Trophoblast cell (in vitro differentiated cells and primary cell): Measurements from ENCODE around the gene FBXL17.

Experiments
- DNase-seq, 2 donors: peaks; one replicate each; pipeline ENCODE4 v3.0.0-alpha.2; 2016
- H2AFZ ChIP-seq: 2 replicates; pipeline ENCODE4 v1.6.1; 2013; ENCODE audit warnings: low read length, moderate library complexity, mild to moderate bottlenecking; ENCODE audit not compliant: insufficient read depth, poor library complexity
- H2AK5ac ChIP-seq: 2 replicates; pipeline ENCODE4 v1.6.1; 2013; ENCODE audit warnings: mild to moderate bottlenecking, low read length
- H2BK120ac ChIP-seq: 2 replicates; pipeline ENCODE4 v1.6.1; 2013; ENCODE audit warnings: low read length, mild to moderate bottlenecking, moderate library complexity; ENCODE audit not compliant: insufficient read depth, poor library complexity
- H2BK12ac ChIP-seq: 2 replicates; pipeline ENCODE4 v1.6.1; 2013; ENCODE audit warnings: mild to moderate bottlenecking, low read length, moderate library complexity
- H2BK5ac ChIP-seq: 2 replicates; pipeline ENCODE4 v1.6.1; 2013; ENCODE audit warnings: low read length, low read depth, moderate library complexity, mild to moderate bottlenecking; ENCODE audit not compliant: poor library complexity
- H3K14ac ChIP-seq: 2 replicates; pipeline ENCODE4 v1.6.1; 2013; ENCODE audit warnings: mild to moderate bottlenecking, low read length
- H3K18ac ChIP-seq: 2 replicates; pipeline ENCODE4 v1.6.1; 2013; ENCODE audit warnings: mild to moderate bottlenecking, low read length
- H3K23ac ChIP-seq: 2 replicates; pipeline ENCODE4 v1.6.1; 2013; ENCODE audit warnings: low read length
- H3K27ac ChIP-seq: 2 replicates; pipeline ENCODE4 v1.5.1; 2013; ENCODE audit warnings: low read depth, mild to moderate bottlenecking, inconsistent platforms, low read length, moderate library complexity
- H3K27me3 ChIP-seq: 2 replicates; pipeline ENCODE4 v1.6.1; 2013; ENCODE audit warnings: inconsistent platforms, mild to moderate bottlenecking, low read length, moderate library complexity; ENCODE audit not compliant: insufficient read depth
- H3K36me3 ChIP-seq, 2 experiments: 1 replicate in 1 of 2; 2 replicates in 1 of 2; pipeline ENCODE4 v1.6.1; 2013; ENCODE audit warnings: low read length in 2 of 2, mild to moderate bottlenecking in 2 of 2, moderate library complexity in 1 of 2; ENCODE audit not compliant: insufficient read depth in 2 of 2, control insufficient read depth in 1 of 2
- H3K4ac ChIP-seq: 2 replicates; pipeline ENCODE4 v1.6.1; 2013; ENCODE audit warnings: low read depth, mild to moderate bottlenecking, low read length, moderate library complexity
- H3K4me1 ChIP-seq, 2 experiments: 1 replicate in 1 of 2; 2 replicates in 1 of 2; pipeline ENCODE4 v1.6.1; 2013; ENCODE audit warnings: low read length in 2 of 2, mild to moderate bottlenecking in 2 of 2, moderate library complexity in 1 of 2; ENCODE audit not compliant: insufficient read depth in 2 of 2, control insufficient read depth in 1 of 2
- H3K4me2 ChIP-seq: 2 replicates; pipeline ENCODE4 v1.6.1; 2013; ENCODE audit warnings: inconsistent platforms, mild to moderate bottlenecking, low read length, moderate library complexity
- H3K4me3 ChIP-seq: 2 replicates; pipeline ENCODE4 v1.5.1; 2013; ENCODE audit warnings: mild to moderate bottlenecking, low read depth, low read length, inconsistent platforms
- H3K79me1 ChIP-seq: one replicate; pipeline ENCODE4 v1.6.1; 2013; ENCODE audit warnings: low read length
- H3K79me2 ChIP-seq: 2 replicates; pipeline ENCODE4 v1.6.1; 2013; ENCODE audit warnings: low read length, mild to moderate bottlenecking; ENCODE audit not compliant: control insufficient read depth, insufficient read depth, poor library complexity
- H3K9ac ChIP-seq: 2 replicates; pipeline ENCODE4 v1.6.1; 2013; ENCODE audit warnings: mild to moderate bottlenecking, low read length
- H3K9me3 ChIP-seq: 2 replicates; pipeline ENCODE4 v1.6.1; 2013; ENCODE audit warnings: low read depth, mild to moderate bottlenecking, control low read depth, inconsistent platforms, low read length; ENCODE audit not compliant: insufficient read depth
- H4K12ac ChIP-seq: 2 replicates; pipeline ENCODE4 v1.6.1; 2013; ENCODE audit warnings: low read depth, mild to moderate bottlenecking, low read length, moderate library complexity
- H4K8ac ChIP-seq: 2 replicates; pipeline ENCODE4 v1.6.1; 2013; ENCODE audit warnings: low read depth, mild to moderate bottlenecking, low read length, moderate library complexity
- H4K91ac ChIP-seq: one replicate; pipeline ENCODE4 v1.6.1; 2013; ENCODE audit warnings: low read depth, mild to moderate bottlenecking, low read length, moderate library complexity
- WGBS: extraction: QIAGEN DNeasy Blood & Tissue Kit; methylation state at CpG from one replicate; pipeline ENCODE4 v1.1.7; 2013; ENCODE audit warnings: missing lambda C conversion rate; ENCODE audit not compliant: insufficient read length, insufficient coverage; ENCODE audit errors: extremely low coverage; 5-methylcytosine and 5-hydroxymethylcytosine counted together

FBXL17 gene

GRCh38 chr5:107821288-107821687 is 560.6 kb downstream of the FBXL17 start:
- Histone ChIP-seq H2AK5ac (no peak overlapping the region), H3K18ac (no peak overlapping the region), H4K91ac (no peak overlapping the region), H3K79me2 (no peaks in the 10 kb centered on the region), H2BK120ac (no peak overlapping the region), H3K4ac (no peak overlapping the region), H3K4me1 (no peaks in the 10 kb centered on the region), H4K8ac (no peak overlapping the region), H3K36me3 (no peaks in the 10 kb centered on the region), H3K14ac (no peak overlapping the region), H3K9me3 (peaks cover 2% of the 10 kb centered on the region), H3K9ac (no peak overlapping the region), H3K23ac (no peak overlapping the region), H3K27me3 (no peaks in the 10 kb centered on the region), H3K79me1 (no peaks in the 10 kb centered on the region), H3K4me3 (no peak overlapping the region), H4K12ac (no peak overlapping the region), H2BK5ac (no peak overlapping the region), H2BK12ac (no peak overlapping the region), H3K27ac (no peak overlapping the region), H2AFZ (no peak overlapping the region), H3K4me2 (no peak overlapping the region)
- no CpG with 5 or more reads among the region's 3 CpGs for WGBS
- DNase-seq: no peak

GRCh38 chr5:107820429-107820828 is 561.5 kb downstream of the FBXL17 start:
- Histone ChIP-seq H3K4me2 (no peak overlapping the region), H3K14ac (no peak overlapping the region), H3K27me3 (no peaks in the 10 kb centered on the region), H3K4ac (no peak overlapping the region), H3K23ac (no peak overlapping the region), H2BK120ac (no peak overlapping the region), H2BK5ac (no peak overlapping the region), H2AFZ (no peak overlapping the region), H2BK12ac (no peak overlapping the region), H3K18ac (no peak overlapping the region), H3K79me1 (no peaks in the 10 kb centered on the region), H3K27ac (no peak overlapping the region), H3K9ac (no peak overlapping the region), H4K8ac (no peak overlapping the region), H3K36me3 (no peaks in the 10 kb centered on the region), H4K12ac (no peak overlapping the region), H3K4me1 (no peaks in the 10 kb centered on the region), H3K9me3 (peaks cover 2% of the 10 kb centered on the region), H3K4me3 (no peak overlapping the region), H3K79me2 (no peaks in the 10 kb centered on the region), H2AK5ac (no peak overlapping the region), H4K91ac (no peak overlapping the region)
- no peak for DNase-seq
- no CpG with 5 or more reads among the region's 4 CpGs for WGBS

- H3K14ac ChIP-seq: no peak overlapping the region
- no peak overlapping the region for H2BK120ac ChIP-seq
- no peak overlapping the region for H3K18ac ChIP-seq
- no peak overlapping the region for H2AK5ac ChIP-seq
- H4K8ac ChIP-seq: no peak overlapping the region
- no peaks in the 10 kb centered on the region for H3K27me3 ChIP-seq
- no peak overlapping the region for H4K91ac ChIP-seq
- no peak overlapping the region for H3K23ac ChIP-seq
- no peak overlapping the region for H2BK5ac ChIP-seq
- no peak overlapping the region for H4K12ac ChIP-seq
- no peak overlapping the region for H3K4me3 ChIP-seq
- no peak overlapping the region for H2BK12ac ChIP-seq
- H3K4me1 ChIP-seq: no peaks in the 10 kb centered on the region
- no peak overlapping the region for H2AFZ ChIP-seq
- no peak overlapping the region for H3K4ac ChIP-seq
- H3K36me3 ChIP-seq: no peaks in the 10 kb centered on the region
- peaks cover 2% of the 10 kb centered on the region for H3K9me3 ChIP-seq
- H3K4me2 ChIP-seq: no peak overlapping the region
- H3K79me1 ChIP-seq: no peaks in the 10 kb centered on the region
- H3K9ac ChIP-seq: no peak overlapping the region
- WGBS: 100% methylated on average over 1 of the region's 2 CpGs
- H3K27ac ChIP-seq: no peak overlapping the region
- no peaks in the 10 kb centered on the region for H3K79me2 ChIP-seq
- no peak for DNase-seq
Measured at GRCh38 chr5:107817951-107818350, 563.9 kb downstream of the FBXL17 start.

- Histone ChIP-seq H3K9me3 (peaks cover 2% of the 10 kb centered on the region), H2BK120ac (no peak overlapping the region), H3K79me1 (no peaks in the 10 kb centered on the region), H3K36me3 (no peaks in the 10 kb centered on the region), H3K4ac (no peak overlapping the region), H3K4me3 (no peak overlapping the region), H2BK12ac (no peak overlapping the region), H3K18ac (no peak overlapping the region), H3K9ac (no peak overlapping the region), H2AFZ (no peak overlapping the region), H2BK5ac (no peak overlapping the region), H3K79me2 (no peaks in the 10 kb centered on the region), H4K8ac (no peak overlapping the region), H3K4me1 (no peaks in the 10 kb centered on the region), H4K91ac (no peak overlapping the region), H3K14ac (no peak overlapping the region), H2AK5ac (no peak overlapping the region), H3K23ac (no peak overlapping the region), H3K27ac (no peak overlapping the region), H3K27me3 (no peaks in the 10 kb centered on the region), H3K4me2 (no peak overlapping the region), H4K12ac (no peak overlapping the region)
- no CpG with 5 or more reads among the region's 3 CpGs for WGBS
- DNase-seq: no peak
Measured at GRCh38 chr5:107817436-107817835, 564.5 kb downstream of the FBXL17 start.
